NCI-H2196 (cell line): Measurements from ENCODE around the gene CFDP1.

Experiments used
- DNase-seq: peaks from one replicate; lab custom pipeline; 2025; ENCODE audit not compliant: unreplicated experiment; lab: John Stamatoyannopoulos, UW

Gene CFDP1

GRCh38 chr16:75377729-75378386 is 55.4 kb downstream of the CFDP1 start:
- DNase-seq: no peak

GRCh38 chr16:75376475-75377161 is 56.7 kb downstream of the CFDP1 start:
- DNase-seq: no peak

GRCh38 chr16:75374388-75374787 is 58.9 kb downstream of the CFDP1 start:
- DNase-seq: no peak

- DNase-seq: no peak
Observed at GRCh38 chr16:75372236-75372856, 61.0 kb downstream of the CFDP1 start.

DNA sequence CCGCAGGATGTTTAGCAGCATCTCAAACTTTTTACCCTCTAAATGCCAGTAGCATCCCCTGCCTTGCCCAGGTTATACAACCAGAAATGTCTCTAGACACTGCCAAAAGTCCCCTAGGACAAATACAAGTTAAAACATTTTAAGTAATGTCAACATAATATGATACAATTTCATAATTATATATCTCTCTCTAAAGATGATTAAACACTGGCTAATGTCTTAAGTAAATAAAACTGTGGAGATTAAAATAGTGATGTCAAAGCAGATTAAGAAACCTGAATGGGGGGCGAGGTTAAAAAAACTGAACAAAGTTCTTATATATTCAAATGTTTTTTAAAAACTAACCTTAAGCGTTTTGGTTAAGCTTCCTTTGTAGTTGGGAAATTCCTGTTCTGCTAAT is 62.1 kb downstream of the CFDP1 start:
- DNase-seq: no peak

DNA sequence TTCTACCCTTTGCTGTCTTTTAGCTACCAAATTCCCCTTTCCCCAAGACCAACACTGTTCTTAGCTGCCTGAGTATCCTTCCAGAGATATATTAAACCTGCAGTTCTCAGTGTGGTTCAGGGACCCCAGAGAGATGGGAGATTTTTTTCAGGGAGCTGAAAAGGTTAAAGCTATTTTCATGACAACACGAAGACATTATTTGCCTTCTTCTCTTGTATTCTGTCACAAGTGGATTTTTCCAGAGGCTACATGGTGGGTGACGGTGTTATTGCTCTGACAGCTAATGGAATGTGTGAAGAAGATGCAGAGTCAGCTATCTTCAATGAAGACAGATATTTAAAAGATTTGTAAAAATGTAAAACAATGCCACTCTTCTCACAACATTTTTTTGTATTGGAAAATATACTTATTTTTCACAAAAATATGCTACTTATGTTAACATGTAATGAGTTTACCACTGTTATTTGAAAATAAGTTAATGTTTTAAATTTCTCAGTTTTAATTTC is 69.0 kb downstream of the CFDP1 start:
- DNase-seq: no peak

DNA sequence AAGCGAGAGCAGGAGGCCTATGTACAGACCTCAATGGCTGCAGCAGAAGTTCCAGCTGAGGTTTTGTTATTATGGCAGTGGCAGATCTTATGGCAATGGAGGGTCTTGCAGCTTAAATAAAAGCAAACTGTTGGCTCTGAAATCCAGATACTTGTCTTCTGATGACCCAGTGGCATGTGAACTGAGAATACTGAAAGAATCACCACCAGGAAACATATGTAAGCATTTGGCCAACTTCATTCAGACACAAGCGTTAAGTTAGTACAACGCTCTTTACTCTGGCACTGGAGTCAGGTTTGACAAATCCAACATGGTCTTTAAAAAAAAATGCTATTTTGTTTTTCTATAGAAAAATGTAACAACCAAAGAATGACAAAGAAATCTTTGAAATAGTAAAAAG is 70.5 kb downstream of the CFDP1 start:
- DNase-seq: no peak

GRCh38 chr16:75361936-75362335 is 71.4 kb downstream of the CFDP1 start:
- DNase-seq: no peak

- no peak for DNase-seq
Observed at GRCh38 chr16:75354170-75354569, 79.1 kb downstream of the CFDP1 start.

DNA sequence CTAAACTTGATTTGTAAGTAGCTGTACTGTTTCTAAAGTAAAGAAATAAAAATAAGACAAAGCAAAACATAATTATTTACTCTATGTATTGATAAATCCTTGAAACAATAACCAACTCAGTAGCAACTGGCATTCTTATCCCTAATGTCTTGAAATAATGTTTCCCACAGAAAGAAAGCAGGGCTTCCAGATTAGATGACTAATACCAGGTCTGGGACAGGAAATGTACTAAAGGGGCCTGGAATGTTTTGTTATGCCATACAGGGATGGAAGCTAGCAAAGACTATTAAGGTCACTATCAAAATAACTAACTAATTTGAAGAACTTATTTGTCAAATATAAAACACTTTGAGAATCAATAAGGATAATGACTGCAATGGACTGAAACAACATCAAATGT is 82.1 kb downstream of the CFDP1 start:
- DNase-seq: no peak

- no peak for DNase-seq
Observed at GRCh38 chr16:75345711-75346110, 87.6 kb downstream of the CFDP1 start.

- no peak for DNase-seq
Observed at GRCh38 chr16:75343941-75344340, 89.4 kb downstream of the CFDP1 start.

DNA sequence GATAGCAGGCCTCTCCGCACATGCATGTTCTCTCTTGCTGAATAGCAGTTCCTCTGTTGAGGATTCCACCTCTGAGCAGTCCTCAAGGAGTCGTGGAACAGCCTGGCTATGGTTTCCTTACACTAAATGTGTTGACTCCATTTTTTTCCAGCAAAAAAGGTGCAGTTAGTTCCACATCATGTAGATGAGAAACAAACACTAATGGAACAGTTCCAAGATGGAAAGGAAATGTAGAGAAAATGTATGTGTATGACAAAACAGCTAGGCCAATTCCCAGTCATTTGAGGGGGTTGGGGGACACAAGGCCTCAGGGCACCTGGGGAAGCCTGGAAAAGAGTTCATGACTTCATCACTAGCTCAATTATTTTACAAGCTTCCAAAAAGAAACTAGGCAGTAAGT is 90.0 kb downstream of the CFDP1 start:
- DNase-seq: no peak

GRCh38 chr16:75342308-75342811 is 90.9 kb downstream of the CFDP1 start:
- DNase-seq: no peak

DNA sequence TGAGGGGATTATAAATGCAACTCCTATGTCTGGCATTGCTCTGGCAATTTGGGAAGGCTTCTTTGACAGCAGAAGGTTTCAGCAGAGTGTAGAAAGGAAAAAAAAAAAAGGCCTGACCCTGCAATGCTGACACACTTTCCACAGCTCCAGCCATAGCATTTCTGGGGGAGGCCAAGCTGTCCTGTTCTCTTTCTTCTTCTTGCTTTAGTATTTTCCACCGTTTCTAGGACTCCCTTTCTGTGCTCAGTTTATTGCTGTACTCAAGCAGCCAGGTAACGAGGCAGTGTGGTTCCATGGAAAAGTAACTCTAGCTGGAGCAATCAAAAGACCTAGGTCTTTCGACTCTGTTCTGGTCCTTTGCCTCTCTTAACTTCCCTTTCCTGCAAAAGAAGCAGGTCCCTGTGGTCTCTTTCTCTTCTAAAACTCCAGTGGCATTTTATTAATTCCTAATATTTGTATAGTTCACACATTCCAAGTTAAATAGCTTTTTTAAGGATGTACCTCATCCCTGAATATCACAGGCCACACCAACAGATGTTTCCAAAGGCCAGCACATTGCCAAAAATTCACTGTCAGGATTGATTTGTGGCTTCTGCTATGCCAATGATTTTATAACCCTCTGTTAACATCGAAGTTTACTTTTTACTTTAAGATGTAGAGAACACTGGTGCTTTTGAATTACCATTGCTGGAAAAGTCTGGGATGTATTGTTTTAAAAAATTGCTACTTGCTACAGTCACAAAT is 91.6 kb downstream of the CFDP1 start:
- no peak for DNase-seq

DNA sequence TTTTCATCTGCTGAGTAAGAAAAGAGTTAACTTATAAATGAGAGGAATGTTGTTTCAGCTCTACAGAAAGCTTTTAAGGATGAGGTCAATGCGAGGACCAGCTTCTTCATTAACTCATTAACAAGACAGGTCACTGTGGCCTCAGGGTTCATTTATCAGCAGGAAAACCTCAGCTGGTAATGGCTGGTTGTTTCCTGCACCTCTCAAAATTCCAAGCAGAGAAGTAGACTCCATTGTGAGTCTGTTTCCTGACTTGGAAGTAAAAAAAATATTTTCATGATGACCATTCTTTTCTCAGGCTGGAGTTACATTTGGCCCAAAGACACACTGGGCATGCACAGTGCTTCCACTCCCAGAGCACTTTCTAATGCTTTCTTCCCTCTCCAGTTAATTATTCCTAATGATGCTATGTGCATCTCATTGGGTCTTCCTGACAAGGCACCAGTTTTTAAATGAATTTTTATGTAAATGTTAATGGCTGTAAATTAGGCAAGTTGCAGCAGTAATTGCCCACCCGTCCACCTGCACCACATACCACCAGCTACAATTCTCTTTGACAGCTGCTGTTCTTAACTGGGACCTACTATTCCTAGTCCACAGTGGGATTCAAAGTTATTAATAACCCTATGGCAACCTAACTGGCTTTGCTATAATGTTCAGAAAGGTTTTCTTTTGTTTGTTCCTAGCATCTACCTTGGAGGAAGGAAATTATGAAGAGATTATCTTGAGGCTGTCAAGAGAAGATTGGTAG is 92.4 kb downstream of the CFDP1 start:
- DNase-seq: no peak

DNA sequence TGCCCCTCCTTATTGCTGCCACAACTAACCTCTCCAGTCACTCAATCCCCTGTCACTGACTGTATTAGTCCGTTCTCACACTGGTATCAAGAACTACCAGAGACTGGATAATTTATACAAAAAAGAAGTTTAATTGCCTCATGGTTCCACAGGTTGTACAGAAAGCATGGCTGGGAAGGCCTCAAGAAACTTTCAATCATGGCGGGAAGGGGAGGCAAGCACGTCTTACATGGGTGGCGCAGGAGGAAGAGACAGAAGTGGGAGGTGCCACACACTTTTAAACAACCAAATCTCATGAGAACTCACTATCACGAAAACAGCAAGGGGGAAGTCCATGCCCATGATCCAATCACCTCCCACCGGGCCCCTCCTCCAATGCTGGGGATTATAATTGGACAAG is 95.9 kb downstream of the CFDP1 start:
- DNase-seq: no peak

GRCh38 chr16:75336521-75336920 is 96.8 kb downstream of the CFDP1 start:
- no peak for DNase-seq

GRCh38 chr16:75333721-75334163 is 99.6 kb downstream of the CFDP1 start:
- no peak for DNase-seq

DNA sequence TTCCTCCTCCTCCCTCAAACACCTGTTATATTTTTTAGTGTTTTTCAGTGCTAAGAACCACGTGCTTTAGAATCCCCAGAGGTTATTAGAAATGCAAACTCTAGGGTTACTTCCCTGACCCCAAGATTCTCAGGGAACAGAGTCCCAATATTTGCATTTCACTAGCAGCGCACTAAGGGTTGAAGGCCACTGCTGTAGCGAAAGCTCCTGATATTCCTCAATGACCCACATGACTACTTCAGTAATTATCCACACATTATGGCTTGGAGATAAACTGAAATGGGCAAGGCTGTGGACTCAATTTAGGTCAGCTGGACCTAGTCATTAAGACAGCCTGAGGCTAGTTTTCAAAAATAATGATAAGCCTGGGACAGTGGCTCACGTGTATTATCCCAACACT is 103.4 kb downstream of the CFDP1 start:
- DNase-seq: no peak

- DNase-seq: no peak
Observed at GRCh38 chr16:75326333-75326732, 107.0 kb downstream of the CFDP1 start.
